Pons (tissue), 1 donor: ENCODE results near the gene RPTOR.

Experiments used
- DNase-seq: peaks from one replicate; pipeline ENCODE4 v3.0.0-alpha.2; 2016; ENCODE audit warnings: low spot score

The RPTOR gene

GRCh38 chr17:80833952-80834892 is 289.6 kb downstream of the RPTOR start:
- DNase-seq: no peak

GRCh38 chr17:80834893-80835275 is 290.2 kb downstream of the RPTOR start:
- no peak for DNase-seq

- peak; percentile 64 for DNase-seq
These were observed 291.4 kb downstream of the RPTOR start for GRCh38 chr17:80835816-80836657.

GRCh38 chr17:80836658-80836965 is 292.0 kb downstream of the RPTOR start:
- no peak for DNase-seq

GRCh38 chr17:80836971-80837481 is 292.4 kb downstream of the RPTOR start:
- DNase-seq: no peak

- DNase-seq: no peak
These were observed 293.1 kb downstream of the RPTOR start for GRCh38 chr17:80837711-80838110.

GRCh38 chr17:80838311-80839025 is 293.8 kb downstream of the RPTOR start:
- DNase-seq: no peak

- DNase-seq: no peak
These were observed 294.3 kb downstream of the RPTOR start for GRCh38 chr17:80839026-80839345.

- DNase-seq: no peak
These were observed 294.9 kb downstream of the RPTOR start for GRCh38 chr17:80839511-80839941.

GRCh38 chr17:80839970-80840369 is 295.3 kb downstream of the RPTOR start:
- DNase-seq: no peak

- DNase-seq: no peak
These were observed 297.9 kb downstream of the RPTOR start for GRCh38 chr17:80842456-80843013.

- DNase-seq: no peak
These were observed 299.1 kb downstream of the RPTOR start for GRCh38 chr17:80843741-80844156.

- no peak for DNase-seq
These were observed 299.9 kb downstream of the RPTOR start for GRCh38 chr17:80844418-80844990.

GRCh38 chr17:80845069-80845862 is 300.6 kb downstream of the RPTOR start:
- DNase-seq: no peak

- no peak for DNase-seq
These were observed 301.4 kb downstream of the RPTOR start for GRCh38 chr17:80845863-80846671.

GRCh38 chr17:80846932-80847331 is 302.3 kb downstream of the RPTOR start:
- no peak for DNase-seq

- DNase-seq: no peak
These were observed 303.0 kb downstream of the RPTOR start for GRCh38 chr17:80847496-80848230.

GRCh38 chr17:80848449-80849102 is 303.9 kb downstream of the RPTOR start:
- no peak for DNase-seq

GRCh38 chr17:80849119-80849518 is 304.5 kb downstream of the RPTOR start:
- no peak for DNase-seq
